HepG2 (cell line): ENCODE data around the gene TXNRD2.

Source experiments
- FIP1L1 ChIP-seq: fragments of 200-400 bp; formaldehyde crosslinking; IDR thresholded peaks from 2 replicates; pipeline ENCODE4 v1.6.1; 2018; ENCODE audit warnings: low read depth, mild to moderate bottlenecking, low read length, moderate library complexity, borderline replicate concordance; ENCODE audit not compliant: insufficient read depth
- ISX ChIP-seq: sonication (generic); formaldehyde crosslinking; conservative IDR thresholded peaks from 2 replicates; pipeline ENCODE4 v1.5.0; 2020; ENCODE audit warnings: missing genetic modification reagents
- MXD1 ChIP-seq: sonication (generic); formaldehyde crosslinking; IDR thresholded peaks from 2 replicates; pipeline ENCODE4 v1.4.0; 2020; ENCODE audit warnings: mild to moderate bottlenecking, missing genetic modification reagents
- NBN ChIP-seq: fragments of 450-650 bp; conservative IDR thresholded peaks from 2 replicates; pipeline ENCODE4 v1.6.1; 2017
- SMAD3 ChIP-seq: sonication (generic); formaldehyde crosslinking; IDR thresholded peaks from 2 replicates; pipeline ENCODE4 v1.4.0; 2020; ENCODE audit warnings: missing genetic modification reagents
- ZNF776 ChIP-seq: sonication (generic); formaldehyde crosslinking; IDR thresholded peaks from 2 replicates; pipeline ENCODE4 v1.4.0; 2020; ENCODE audit warnings: mild to moderate bottlenecking, missing genetic modification reagents
- TF ChIP-seq, protein P1 (sequence below): sonication (generic); formaldehyde crosslinking; IDR thresholded peaks from 2 replicates; pipeline ENCODE4 v1.5.0; 2020; ENCODE audit warnings: mild to moderate bottlenecking, missing genetic modification reagents, moderate library complexity
- TF ChIP-seq, protein P2 (sequence below): sonication (generic); formaldehyde crosslinking; IDR thresholded peaks from 2 replicates; pipeline ENCODE4 v1.5.0; 2020; ENCODE audit warnings: missing genetic modification reagents, mild to moderate bottlenecking, borderline replicate concordance

- TF ChIP-seq ZNF776 (CRISPR knock-in tag) (no peak), ISX (CRISPR knock-in tag) (no peak), MXD1 (CRISPR knock-in tag) (no peak), FIP1L1 (no peak), NBN (no peak), SMAD3 (CRISPR knock-in tag) (no peak)
- TF ChIP-seq, protein P1, sequence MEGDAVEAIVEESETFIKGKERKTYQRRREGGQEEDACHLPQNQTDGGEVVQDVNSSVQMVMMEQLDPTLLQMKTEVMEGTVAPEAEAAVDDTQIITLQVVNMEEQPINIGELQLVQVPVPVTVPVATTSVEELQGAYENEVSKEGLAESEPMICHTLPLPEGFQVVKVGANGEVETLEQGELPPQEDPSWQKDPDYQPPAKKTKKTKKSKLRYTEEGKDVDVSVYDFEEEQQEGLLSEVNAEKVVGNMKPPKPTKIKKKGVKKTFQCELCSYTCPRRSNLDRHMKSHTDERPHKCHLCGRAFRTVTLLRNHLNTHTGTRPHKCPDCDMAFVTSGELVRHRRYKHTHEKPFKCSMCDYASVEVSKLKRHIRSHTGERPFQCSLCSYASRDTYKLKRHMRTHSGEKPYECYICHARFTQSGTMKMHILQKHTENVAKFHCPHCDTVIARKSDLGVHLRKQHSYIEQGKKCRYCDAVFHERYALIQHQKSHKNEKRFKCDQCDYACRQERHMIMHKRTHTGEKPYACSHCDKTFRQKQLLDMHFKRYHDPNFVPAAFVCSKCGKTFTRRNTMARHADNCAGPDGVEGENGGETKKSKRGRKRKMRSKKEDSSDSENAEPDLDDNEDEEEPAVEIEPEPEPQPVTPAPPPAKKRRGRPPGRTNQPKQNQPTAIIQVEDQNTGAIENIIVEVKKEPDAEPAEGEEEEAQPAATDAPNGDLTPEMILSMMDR (CRISPR knock-in tag), result no peak
- TF ChIP-seq, protein P2, sequence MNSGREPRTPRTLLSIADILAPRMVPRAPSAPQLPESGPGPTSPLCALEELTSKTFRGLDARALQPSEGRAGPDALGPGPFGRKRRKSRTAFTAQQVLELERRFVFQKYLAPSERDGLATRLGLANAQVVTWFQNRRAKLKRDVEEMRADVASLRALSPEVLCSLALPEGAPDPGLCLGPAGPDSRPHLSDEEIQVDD (CRISPR knock-in tag), result no peak
Observed at GRCh38 chr22:19983741-19984140, 42.1 kb upstream of the TXNRD2 start.
